Measurements from ENCODE around the gene PAPSS1.

GRCh38 chr4:107647591-107647990 is 72.4 kb downstream of the PAPSS1 start:
- TF ChIP-seq, protein P1, sequence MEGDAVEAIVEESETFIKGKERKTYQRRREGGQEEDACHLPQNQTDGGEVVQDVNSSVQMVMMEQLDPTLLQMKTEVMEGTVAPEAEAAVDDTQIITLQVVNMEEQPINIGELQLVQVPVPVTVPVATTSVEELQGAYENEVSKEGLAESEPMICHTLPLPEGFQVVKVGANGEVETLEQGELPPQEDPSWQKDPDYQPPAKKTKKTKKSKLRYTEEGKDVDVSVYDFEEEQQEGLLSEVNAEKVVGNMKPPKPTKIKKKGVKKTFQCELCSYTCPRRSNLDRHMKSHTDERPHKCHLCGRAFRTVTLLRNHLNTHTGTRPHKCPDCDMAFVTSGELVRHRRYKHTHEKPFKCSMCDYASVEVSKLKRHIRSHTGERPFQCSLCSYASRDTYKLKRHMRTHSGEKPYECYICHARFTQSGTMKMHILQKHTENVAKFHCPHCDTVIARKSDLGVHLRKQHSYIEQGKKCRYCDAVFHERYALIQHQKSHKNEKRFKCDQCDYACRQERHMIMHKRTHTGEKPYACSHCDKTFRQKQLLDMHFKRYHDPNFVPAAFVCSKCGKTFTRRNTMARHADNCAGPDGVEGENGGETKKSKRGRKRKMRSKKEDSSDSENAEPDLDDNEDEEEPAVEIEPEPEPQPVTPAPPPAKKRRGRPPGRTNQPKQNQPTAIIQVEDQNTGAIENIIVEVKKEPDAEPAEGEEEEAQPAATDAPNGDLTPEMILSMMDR (IDR thresholded peaks at IDR 0.05 in 2 of 3, conservative IDR thresholded peaks at IDR 0.05 in 1 of 3; ENCODE audit: borderline replicate concordance in 1 of 3, insufficient read depth in 1 of 3, low read depth in 2 of 3, low read length in 2 of 3), result no peak
- no peak for TF ChIP-seq ZFX (IDR thresholded peaks at IDR 0.05)
- TF ChIP-seq EGR1 (IDR thresholded peaks at IDR 0.05; ENCODE audit: low read depth), result no peak
- TF ChIP-seq POLR2A (IDR thresholded peaks at IDR 0.05; ENCODE audit: borderline replicate concordance, extremely low read depth, insufficient read depth, insufficient read length), result no peak
- TF ChIP-seq SIN3A (IDR thresholded peaks at IDR 0.05; ENCODE audit: low read depth), result no peak
- no peak for TF ChIP-seq ZNF274 (IDR thresholded peaks at IDR 0.05; ENCODE audit: low read depth, low read length)
- TF ChIP-seq ATF3 (IDR thresholded peaks at IDR 0.05), result no peak
- TF ChIP-seq SRF (IDR thresholded peaks at IDR 0.05; ENCODE audit: low read depth), result no peak
- TF ChIP-seq, protein P2, sequence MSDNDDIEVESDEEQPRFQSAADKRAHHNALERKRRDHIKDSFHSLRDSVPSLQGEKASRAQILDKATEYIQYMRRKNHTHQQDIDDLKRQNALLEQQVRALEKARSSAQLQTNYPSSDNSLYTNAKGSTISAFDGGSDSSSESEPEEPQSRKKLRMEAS (IDR thresholded peaks at IDR 0.05), result no peak
- no peak for TF ChIP-seq POLR2AphosphoS5 (IDR thresholded peaks at IDR 0.05; ENCODE audit: low read depth, low read length)
- TF ChIP-seq EZH2 (IDR thresholded peaks at IDR 0.05), result no peak
- TF ChIP-seq YY1 (IDR thresholded peaks at IDR 0.05; ENCODE audit: extremely low read depth, insufficient replicate concordance, low read depth, low read length), result no peak

Data from HCT116 (cell line).